Prostate gland (tissue), 2 donors: ENCODE results near the gene BACH1.

ENCODE experiments used
- POLR2A ChIP-seq: fragments of 450-650 bp; IDR thresholded peaks from one replicate; pipeline ENCODE4 v1.6.1; 2016; ENCODE audit warnings: antibody characterized with exemption, mild to moderate bottlenecking
- POLR2AphosphoS5 ChIP-seq: sonication (generic); formaldehyde crosslinking; IDR thresholded peaks from one replicate; pipeline ENCODE4 v1.6.1; 2017; ENCODE audit warnings: antibody characterized with exemption
- TF ChIP-seq, protein P1 (sequence below), 4 experiments: fragments of 200-600 bp in 2 of 4; fragments of 450-650 bp in 2 of 4; sonication (generic) in 2 of 4; IDR thresholded peaks; 1 replicate in 3 of 4; 2 replicates in 1 of 4; pipeline ENCODE4 v1.5.1; 2016 to 2019; ENCODE audit warnings: antibody characterized with exemption in 4 of 4, mild to moderate bottlenecking in 2 of 4, moderate library complexity in 2 of 4

DNA sequence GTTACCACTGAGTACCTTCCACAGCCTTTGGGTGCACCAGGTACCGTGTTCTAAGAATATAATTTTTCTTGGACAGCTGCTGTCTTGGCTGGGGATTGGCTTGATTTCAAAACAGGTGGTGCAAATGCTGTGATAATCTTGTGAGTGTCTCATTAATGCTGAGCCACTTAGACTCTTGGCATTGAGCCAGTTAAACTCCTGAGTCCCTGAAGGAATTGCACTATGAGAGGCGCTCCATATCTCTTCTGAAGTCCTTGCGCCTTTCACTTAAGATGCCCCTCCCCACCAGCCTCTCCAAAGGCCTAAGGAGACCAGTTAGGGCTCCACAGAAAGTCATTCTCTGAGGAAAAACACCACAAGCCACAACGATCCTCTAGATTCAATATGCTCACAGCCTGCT, 51.0 kb downstream of the BACH1 start:
- TF ChIP-seq POLR2AphosphoS5, result no peak
- TF ChIP-seq, protein P1, sequence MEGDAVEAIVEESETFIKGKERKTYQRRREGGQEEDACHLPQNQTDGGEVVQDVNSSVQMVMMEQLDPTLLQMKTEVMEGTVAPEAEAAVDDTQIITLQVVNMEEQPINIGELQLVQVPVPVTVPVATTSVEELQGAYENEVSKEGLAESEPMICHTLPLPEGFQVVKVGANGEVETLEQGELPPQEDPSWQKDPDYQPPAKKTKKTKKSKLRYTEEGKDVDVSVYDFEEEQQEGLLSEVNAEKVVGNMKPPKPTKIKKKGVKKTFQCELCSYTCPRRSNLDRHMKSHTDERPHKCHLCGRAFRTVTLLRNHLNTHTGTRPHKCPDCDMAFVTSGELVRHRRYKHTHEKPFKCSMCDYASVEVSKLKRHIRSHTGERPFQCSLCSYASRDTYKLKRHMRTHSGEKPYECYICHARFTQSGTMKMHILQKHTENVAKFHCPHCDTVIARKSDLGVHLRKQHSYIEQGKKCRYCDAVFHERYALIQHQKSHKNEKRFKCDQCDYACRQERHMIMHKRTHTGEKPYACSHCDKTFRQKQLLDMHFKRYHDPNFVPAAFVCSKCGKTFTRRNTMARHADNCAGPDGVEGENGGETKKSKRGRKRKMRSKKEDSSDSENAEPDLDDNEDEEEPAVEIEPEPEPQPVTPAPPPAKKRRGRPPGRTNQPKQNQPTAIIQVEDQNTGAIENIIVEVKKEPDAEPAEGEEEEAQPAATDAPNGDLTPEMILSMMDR (IDR thresholded peaks at IDR 0.05), result no peak
- no peak for TF ChIP-seq POLR2A
